ENCODE results near the gene GSN. TPM values are rescaled to one million over a fixed set of nuclear protein-coding genes. Genes with fewer than 3 reads are reported as not detected.

The GSN gene
- total and polyA plus RNA-seq, 10 of the 15 experiments (the other 5 are each of a cell fraction or from before 2014, with no cell fraction given) = 0.66 to 9.2 (median 6.2) TPM

DNA sequence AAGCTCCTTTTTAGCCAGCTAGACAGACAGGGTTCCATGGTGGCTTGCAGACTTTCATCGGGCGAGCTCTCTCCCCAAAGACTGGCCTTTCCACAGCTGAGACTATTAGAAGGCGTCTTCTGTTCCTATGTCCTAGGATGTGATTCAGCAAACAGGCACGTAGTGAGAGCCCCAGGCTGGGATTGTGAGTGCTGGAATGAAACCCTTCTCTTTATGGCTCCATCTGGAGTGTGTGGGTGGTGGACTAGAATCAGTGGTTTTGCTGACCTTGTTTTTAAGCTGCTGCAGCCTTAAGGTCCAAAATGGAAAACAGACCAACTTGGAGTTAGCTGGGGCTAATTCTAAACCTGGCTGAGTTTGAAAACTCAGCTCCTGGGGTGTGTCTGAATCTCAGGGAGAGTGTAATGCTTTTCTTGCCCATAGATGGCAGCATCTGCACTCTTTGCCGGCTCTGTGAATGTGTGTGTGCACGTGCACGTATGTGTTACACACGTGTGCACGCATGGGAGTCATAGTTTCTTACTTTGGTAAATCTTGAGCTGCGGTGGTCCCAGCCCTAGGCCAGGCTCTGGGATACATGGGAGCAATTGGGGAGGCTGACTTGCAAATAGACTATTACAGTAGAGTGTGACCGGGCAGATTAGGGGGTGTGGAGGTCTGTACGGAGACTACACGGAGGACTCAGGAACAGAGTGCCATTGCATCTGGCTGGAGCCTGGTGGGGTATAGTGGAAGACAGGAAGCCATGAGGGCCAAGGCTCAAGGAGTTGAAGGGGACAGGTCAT, 10.7 kb downstream of the GSN start (continued):
- TF ChIP-seq, protein P1, sequence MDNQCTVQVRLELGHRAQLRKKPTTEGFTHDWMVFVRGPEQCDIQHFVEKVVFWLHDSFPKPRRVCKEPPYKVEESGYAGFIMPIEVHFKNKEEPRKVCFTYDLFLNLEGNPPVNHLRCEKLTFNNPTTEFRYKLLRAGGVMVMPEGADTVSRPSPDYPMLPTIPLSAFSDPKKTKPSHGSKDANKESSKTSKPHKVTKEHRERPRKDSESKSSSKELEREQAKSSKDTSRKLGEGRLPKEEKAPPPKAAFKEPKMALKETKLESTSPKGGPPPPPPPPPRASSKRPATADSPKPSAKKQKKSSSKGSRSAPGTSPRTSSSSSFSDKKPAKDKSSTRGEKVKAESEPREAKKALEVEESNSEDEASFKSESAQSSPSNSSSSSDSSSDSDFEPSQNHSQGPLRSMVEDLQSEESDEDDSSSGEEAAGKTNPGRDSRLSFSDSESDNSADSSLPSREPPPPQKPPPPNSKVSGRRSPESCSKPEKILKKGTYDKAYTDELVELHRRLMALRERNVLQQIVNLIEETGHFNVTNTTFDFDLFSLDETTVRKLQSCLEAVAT (IDR thresholded peaks at IDR 0.05) = no peak
- TF ChIP-seq NFYA (IDR thresholded peaks at IDR 0.05; ENCODE audit: borderline replicate concordance, low read depth, low read length) = no peak
- TF ChIP-seq MXI1 (IDR thresholded peaks at IDR 0.05; ENCODE audit: low read depth, low read length) = no peak
- TF ChIP-seq ATF7 (IDR thresholded peaks at IDR 0.05; ENCODE audit: low read depth) = no peak
- TF ChIP-seq, protein P2, sequence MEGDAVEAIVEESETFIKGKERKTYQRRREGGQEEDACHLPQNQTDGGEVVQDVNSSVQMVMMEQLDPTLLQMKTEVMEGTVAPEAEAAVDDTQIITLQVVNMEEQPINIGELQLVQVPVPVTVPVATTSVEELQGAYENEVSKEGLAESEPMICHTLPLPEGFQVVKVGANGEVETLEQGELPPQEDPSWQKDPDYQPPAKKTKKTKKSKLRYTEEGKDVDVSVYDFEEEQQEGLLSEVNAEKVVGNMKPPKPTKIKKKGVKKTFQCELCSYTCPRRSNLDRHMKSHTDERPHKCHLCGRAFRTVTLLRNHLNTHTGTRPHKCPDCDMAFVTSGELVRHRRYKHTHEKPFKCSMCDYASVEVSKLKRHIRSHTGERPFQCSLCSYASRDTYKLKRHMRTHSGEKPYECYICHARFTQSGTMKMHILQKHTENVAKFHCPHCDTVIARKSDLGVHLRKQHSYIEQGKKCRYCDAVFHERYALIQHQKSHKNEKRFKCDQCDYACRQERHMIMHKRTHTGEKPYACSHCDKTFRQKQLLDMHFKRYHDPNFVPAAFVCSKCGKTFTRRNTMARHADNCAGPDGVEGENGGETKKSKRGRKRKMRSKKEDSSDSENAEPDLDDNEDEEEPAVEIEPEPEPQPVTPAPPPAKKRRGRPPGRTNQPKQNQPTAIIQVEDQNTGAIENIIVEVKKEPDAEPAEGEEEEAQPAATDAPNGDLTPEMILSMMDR (IDR thresholded peaks at IDR 0.05 in 2 of 3, conservative IDR thresholded peaks at IDR 0.05 in 1 of 3; ENCODE audit: control insufficient read depth in 2 of 3, extremely low read depth in 1 of 3, insufficient read depth in 1 of 3, low read depth in 3 of 3, low read length in 3 of 3) = peak; percentile 60 to 79 (median 62)
- TF ChIP-seq TCF12 (IDR thresholded peaks at IDR 0.05; ENCODE audit: low read depth, low read length) = no peak
- TF ChIP-seq POLR2AphosphoS5 (IDR thresholded peaks at IDR 0.05; ENCODE audit: low read length) = no peak
- TF ChIP-seq, protein P3, sequence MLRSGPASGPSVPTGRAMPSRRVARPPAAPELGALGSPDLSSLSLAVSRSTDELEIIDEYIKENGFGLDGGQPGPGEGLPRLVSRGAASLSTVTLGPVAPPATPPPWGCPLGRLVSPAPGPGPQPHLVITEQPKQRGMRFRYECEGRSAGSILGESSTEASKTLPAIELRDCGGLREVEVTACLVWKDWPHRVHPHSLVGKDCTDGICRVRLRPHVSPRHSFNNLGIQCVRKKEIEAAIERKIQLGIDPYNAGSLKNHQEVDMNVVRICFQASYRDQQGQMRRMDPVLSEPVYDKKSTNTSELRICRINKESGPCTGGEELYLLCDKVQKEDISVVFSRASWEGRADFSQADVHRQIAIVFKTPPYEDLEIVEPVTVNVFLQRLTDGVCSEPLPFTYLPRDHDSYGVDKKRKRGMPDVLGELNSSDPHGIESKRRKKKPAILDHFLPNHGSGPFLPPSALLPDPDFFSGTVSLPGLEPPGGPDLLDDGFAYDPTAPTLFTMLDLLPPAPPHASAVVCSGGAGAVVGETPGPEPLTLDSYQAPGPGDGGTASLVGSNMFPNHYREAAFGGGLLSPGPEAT (IDR thresholded peaks at IDR 0.05; ENCODE audit: low read depth) = no peak
- peak; percentile 61 for TF ChIP-seq MEF2B (IDR thresholded peaks at IDR 0.05; ENCODE audit: partially characterized antibody, poor library complexity, severe bottlenecking)
- TF ChIP-seq KLF5 (IDR thresholded peaks at IDR 0.05; ENCODE audit: partially characterized antibody) = no peak
- TF ChIP-seq SP1 (IDR thresholded peaks at IDR 0.05; ENCODE audit: low read depth, low read length) = no peak
- peak; percentile 98 for TF ChIP-seq BHLHE40 (IDR thresholded peaks at IDR 0.05; ENCODE audit: borderline replicate concordance in 1 of 2, low read depth in 2 of 2, low read length in 1 of 2)
- TF ChIP-seq SMC3 (IDR thresholded peaks at IDR 0.05; ENCODE audit: borderline replicate concordance, low read length) = peak; percentile 28; the same call in 1 of the 2 replicates
